GM19193 (cell line): Measurements from ENCODE around the gene LPCAT3.

Experiments used
- POLR2A ChIP-seq: IDR thresholded peaks from 4 replicates; pipeline ENCODE4 v1.6.1; 2011; ENCODE audit not compliant: insufficient read depth, insufficient read length; ENCODE audit errors: extremely low read depth

LPCAT3 gene

GRCh38 chr12:7008864-7009263, 9.4 kb downstream of the LPCAT3 start:
- TF ChIP-seq POLR2A = no peak

GRCh38 chr12:7006639-7007038, 11.6 kb downstream of the LPCAT3 start:
- no peak for TF ChIP-seq POLR2A

- no peak for TF ChIP-seq POLR2A
Measured at GRCh38 chr12:7005311-7005710, 13.0 kb downstream of the LPCAT3 start.

- no peak for TF ChIP-seq POLR2A
Measured at GRCh38 chr12:7004840-7005239, 13.4 kb downstream of the LPCAT3 start.

DNA sequence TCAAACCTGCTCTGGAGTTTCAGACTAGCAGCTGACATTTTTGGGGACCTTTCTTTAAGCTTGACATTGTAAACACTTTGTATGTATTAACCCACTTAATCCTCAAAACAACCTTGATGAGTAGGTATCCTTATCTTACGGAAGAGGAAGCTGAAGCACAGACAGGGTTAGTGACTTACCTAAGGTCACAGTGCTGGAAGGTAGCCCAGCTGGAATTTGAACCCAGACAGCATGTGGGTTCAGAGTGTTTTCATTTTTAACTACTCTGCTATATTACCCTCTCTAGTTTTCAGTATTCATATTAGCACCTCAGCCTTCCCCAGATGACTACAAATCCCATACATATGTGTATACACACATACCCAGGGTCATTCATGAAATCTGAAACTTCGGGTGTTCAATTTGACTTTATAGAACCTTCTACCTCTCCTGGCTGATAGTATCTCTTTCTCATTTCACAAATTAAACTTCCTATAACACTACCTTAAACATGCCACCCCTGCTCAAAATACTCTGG, 13.9 kb downstream of the LPCAT3 start:
- TF ChIP-seq POLR2A = no peak

DNA sequence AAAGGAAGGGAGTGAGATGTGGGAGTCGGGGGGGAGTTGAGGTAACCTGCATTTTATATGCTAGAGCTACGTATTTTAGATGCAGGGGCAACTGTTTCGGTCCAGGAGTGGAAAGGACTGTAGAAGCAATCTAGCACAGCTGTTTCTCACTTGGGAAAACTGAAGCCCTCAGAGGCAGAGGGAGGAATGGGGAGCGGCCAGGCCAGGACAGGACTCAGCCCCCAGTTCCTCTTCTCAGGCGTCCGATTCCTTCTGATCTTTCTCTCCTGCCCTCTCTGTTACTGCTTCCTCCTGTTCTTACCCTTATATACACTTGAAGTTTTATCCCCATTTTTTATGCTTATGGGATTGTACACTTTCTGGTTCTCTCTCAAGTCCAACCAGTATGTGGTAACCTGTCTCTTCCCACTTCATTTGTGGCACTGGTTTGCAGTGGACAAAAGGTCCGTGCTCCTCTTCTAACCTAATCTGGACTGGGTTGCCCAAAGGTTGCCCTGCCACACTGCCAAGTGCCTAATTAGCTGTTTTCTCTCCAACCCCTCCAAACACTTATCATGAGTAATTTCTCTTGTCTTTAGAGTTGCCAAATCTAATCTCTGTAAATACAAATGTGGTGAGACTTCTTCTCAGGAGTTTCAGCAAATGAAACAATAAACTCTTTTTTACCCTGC, 16.2 kb downstream of the LPCAT3 start:
- TF ChIP-seq POLR2A = no peak

DNA sequence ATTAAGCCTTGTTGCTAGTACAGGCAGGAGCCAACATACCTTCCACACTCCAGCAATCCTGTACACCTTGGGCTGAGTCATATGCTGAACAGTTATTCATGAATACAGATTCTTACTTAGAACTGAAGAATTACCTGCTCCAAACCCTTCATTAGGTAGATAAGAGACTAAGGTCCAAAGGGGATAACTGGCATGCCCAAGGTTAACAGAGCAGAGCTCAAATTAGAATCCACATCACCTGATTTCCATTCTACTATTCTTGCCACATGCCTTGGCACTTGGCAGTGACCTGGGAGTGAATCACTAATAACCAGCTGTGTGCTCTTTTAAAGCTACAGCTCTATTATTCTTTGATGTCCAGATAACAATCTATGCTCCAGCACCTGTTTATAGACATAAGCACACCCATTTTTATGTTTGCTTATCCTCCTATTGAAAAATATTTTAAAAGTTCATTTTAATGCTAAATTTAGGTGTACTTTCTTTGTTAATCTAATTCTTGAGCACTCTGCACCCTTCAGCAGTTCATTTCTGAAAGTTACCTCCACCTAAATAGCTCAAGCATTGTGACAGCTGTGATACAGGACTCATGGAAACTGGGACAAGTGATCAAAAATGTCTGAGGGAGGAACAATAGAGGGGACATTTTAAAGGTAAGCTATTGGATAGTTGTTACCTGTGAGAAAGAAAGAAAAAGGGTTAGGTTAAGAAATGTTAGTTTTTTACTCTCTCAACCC, 19.4 kb downstream of the LPCAT3 start:
- TF ChIP-seq POLR2A = no peak

- no peak for TF ChIP-seq POLR2A
Measured at GRCh38 chr12:6996040-6996441, 22.2 kb downstream of the LPCAT3 start.

DNA sequence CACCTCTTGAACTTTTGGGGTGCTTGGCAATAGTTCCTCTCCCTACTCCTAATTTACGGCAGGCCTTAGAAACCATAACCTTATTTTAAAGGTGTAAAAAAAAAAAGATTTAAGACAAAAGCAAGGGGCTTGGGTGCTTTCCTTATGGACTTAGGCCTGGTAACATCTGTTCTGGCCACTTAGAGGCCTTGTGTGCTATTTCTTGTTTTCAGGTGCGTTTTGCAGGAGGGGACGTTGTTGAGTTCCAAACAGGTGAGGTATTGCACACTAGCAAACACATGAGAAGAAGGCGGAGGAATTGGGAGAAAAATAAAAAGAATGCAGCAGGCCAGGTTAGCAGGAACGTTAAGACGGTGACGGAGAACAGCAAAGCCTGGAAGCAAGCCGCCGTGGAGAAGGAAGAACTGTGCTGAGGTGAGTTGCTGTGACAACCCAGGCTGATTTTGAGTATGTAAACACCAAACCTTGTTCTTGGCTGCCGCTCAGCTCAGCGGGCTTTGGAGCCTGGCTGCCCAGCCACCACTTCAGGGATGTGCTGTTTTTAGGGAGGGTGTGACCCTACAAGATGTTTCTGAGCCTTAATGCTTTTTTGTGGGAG, 30.2 kb downstream of the LPCAT3 start:
- no peak for TF ChIP-seq POLR2A

GRCh38 chr12:6982532-6982931, 35.7 kb downstream of the LPCAT3 start:
- TF ChIP-seq POLR2A = no peak

GRCh38 chr12:6981152-6982052, 36.9 kb downstream of the LPCAT3 start:
- no peak for TF ChIP-seq POLR2A

GRCh38 chr12:6980740-6981139, 37.5 kb downstream of the LPCAT3 start:
- no peak for TF ChIP-seq POLR2A

- no peak for TF ChIP-seq POLR2A
Measured at GRCh38 chr12:6980075-6980474, 38.2 kb downstream of the LPCAT3 start.

- no peak for TF ChIP-seq POLR2A
Measured at GRCh38 chr12:6979453-6979852, 38.8 kb downstream of the LPCAT3 start.

- no peak for TF ChIP-seq POLR2A
Measured at GRCh38 chr12:6979021-6979420, 39.3 kb downstream of the LPCAT3 start.

DNA sequence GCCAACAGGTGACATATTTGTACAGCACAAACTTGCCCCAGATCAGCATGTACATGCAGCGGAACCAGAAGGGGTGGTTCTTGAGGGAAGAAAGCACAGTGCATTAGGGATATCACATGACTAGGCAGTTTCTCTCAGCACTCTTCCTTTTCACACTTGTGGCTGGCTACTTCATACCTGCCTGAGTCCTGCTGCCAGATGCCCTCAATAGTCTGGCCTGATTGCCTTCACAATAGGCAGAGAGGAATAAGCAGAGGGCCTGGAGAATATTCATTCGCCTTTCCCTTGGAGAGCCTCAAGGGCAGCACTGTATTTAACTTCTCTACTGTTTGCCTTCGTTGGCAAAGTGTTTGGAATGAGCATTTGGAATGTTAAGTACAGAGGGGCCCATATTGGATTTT, 39.7 kb downstream of the LPCAT3 start:
- no peak for TF ChIP-seq POLR2A

- no peak for TF ChIP-seq POLR2A
Measured at GRCh38 chr12:6978188-6978587, 40.1 kb downstream of the LPCAT3 start.
